DOHH2 (cell line): ENCODE data around the gene SYT1.

Source experiments
- CTCF ChIP-seq: fragments of 200-600 bp; sonication (generic); IDR thresholded peaks from one replicate; pipeline ENCODE4 v1.5.1; 2014; ENCODE audit warnings: antibody characterized with exemption, mild to moderate bottlenecking, low read depth, low read length; ENCODE audit not compliant: poor library complexity, severe bottlenecking
- EZH2phosphoT487 ChIP-seq: fragments of 200-600 bp; sonication (generic); IDR thresholded peaks from 2 replicates; pipeline ENCODE4 v1.6.1; 2017; ENCODE audit warnings: borderline replicate concordance, mild to moderate bottlenecking, antibody characterized with exemption, low read length, moderate library complexity, mixed read lengths

- TF ChIP-seq CTCF (no peak), EZH2phosphoT487 (no peak)
Observed at GRCh38 chr12:79247494-79247893, 382.9 kb downstream of the SYT1 start.
